ENCODE data around the gene ATP11B.

The ATP11B gene

GRCh38 chr3:182913889-182914288, 120.6 kb downstream of the ATP11B start:
- no peak for DNase-seq

GRCh38 chr3:182914341-182914740, 121.0 kb downstream of the ATP11B start:
- DNase-seq = no peak

- no peak for DNase-seq
Measured at GRCh38 chr3:182917134-182917533, 123.8 kb downstream of the ATP11B start.

GRCh38 chr3:182919866-182920357, 126.6 kb downstream of the ATP11B start:
- DNase-seq = no peak

GRCh38 chr3:182920515-182921084, 127.3 kb downstream of the ATP11B start:
- no peak for DNase-seq

GRCh38 chr3:182921665-182922355, 128.5 kb downstream of the ATP11B start:
- DNase-seq = no peak

GRCh38 chr3:182925330-182925943, 132.1 kb downstream of the ATP11B start:
- DNase-seq = no peak

GRCh38 chr3:182925944-182926337, 132.6 kb downstream of the ATP11B start:
- DNase-seq = no peak

GRCh38 chr3:182935803-182936202, 142.5 kb downstream of the ATP11B start:
- DNase-seq = no peak

GRCh38 chr3:182936239-182936917, 143.1 kb downstream of the ATP11B start:
- DNase-seq = no peak

GRCh38 chr3:182936918-182937285, 143.6 kb downstream of the ATP11B start:
- no peak for DNase-seq

GRCh38 chr3:182937293-182938051, 144.2 kb downstream of the ATP11B start:
- no peak for DNase-seq

GRCh38 chr3:182940266-182940808, 147.0 kb downstream of the ATP11B start:
- no peak for DNase-seq

GRCh38 chr3:182941719-182942118, 148.4 kb downstream of the ATP11B start:
- DNase-seq = no peak

- no peak for DNase-seq
Measured at GRCh38 chr3:182947888-182948287, 154.6 kb downstream of the ATP11B start.

- DNase-seq = no peak
Measured at GRCh38 chr3:182948305-182948704, 155.0 kb downstream of the ATP11B start.

- DNase-seq = no peak
Measured at GRCh38 chr3:182949688-182950087, 156.4 kb downstream of the ATP11B start.

GRCh38 chr3:182954553-182955235, 161.4 kb downstream of the ATP11B start:
- DNase-seq = no peak

- DNase-seq = no peak
Measured at GRCh38 chr3:182957226-182957625, 163.9 kb downstream of the ATP11B start.

GRCh38 chr3:182957676-182958266, 164.5 kb downstream of the ATP11B start:
- no peak for DNase-seq
